GM12878 (cell line): ENCODE measurements around the gene MROH7. TPM values are rescaled to one million over a fixed set of nuclear protein-coding genes. Genes with fewer than 3 reads are reported as not detected.

Experiments used
- ATAC-seq: fragments of 200-7000 bp; cut with Tn5 transposase; 3 replicates; pipeline ENCODE4 v1.9.1; 2020; ENCODE audit warnings: mild to moderate bottlenecking, moderate library complexity
- BruUV-seq: library from RNA; stranded (reverse); fragments of 400-500 nt; replicated peaks from 2 replicates; lab custom pipeline; 2021; lab: Mats Ljungman, UMichigan
- CTCF ChIA-PET: fragments of 300-600 bp; sonication (Branson Sonifier 250); formaldehyde crosslinking; extraction: SDS; loops from one replicate; lab custom pipeline; 2021; ENCODE audit warnings: inconsistent platforms; lab: Yijun Ruan, JAX
- POLR2A ChIA-PET: fragments of 350-600 bp; formaldehyde crosslinking; extraction: SDS; loops from one replicate; lab custom pipeline; 2021; ENCODE audit warnings: inconsistent platforms; lab: Charles Lee
- RAD21 ChIA-PET: fragments of 300-600 bp; sonication (Branson Sonifier 250); formaldehyde crosslinking; loops from one replicate; lab custom pipeline; 2023; ENCODE audit warnings: antibody characterized with exemption; ENCODE audit not compliant: unreplicated experiment; lab: Charles Lee
- SMC1A ChIA-PET: fragments of 300-600 bp; sonication (Branson Sonifier 250); formaldehyde crosslinking; loops from one replicate; lab custom pipeline; 2023; ENCODE audit not compliant: unreplicated experiment, uncharacterized antibody; lab: Charles Lee
- DNase-seq: peaks from one replicate; pipeline ENCODE4 v3.0.0-alpha.2; 2011; ENCODE audit warnings: low read depth, low spot score
- FAIRE-seq: peaks from 3 replicates; lab custom pipeline; 2011; peaks lifted over from hg19 to GRCh38; lab: Jason Lieb, UNC
- H2AFZ ChIP-seq: 2 replicates; pipeline ENCODE4 v1.6.0; 2011; ENCODE audit warnings: low read depth, low read length, control low read depth; ENCODE audit not compliant: control insufficient read depth
- H3K27ac ChIP-seq: 2 replicates; pipeline ENCODE4 v1.5.1; 2011; ENCODE audit warnings: control low read depth; ENCODE audit not compliant: control insufficient read depth, insufficient read depth
- H3K27me3 ChIP-seq, 2 experiments: replicated peaks in 1 of 2; 2 replicates each; pipeline versions ENCODE4 v1.6.0 to v1.6.1; 2011; ENCODE audit warnings: low read length in 1 of 2; ENCODE audit not compliant: control insufficient read depth in 2 of 2, insufficient read depth in 2 of 2
- H3K36me3 ChIP-seq, 2 experiments: 2 replicates each; pipeline ENCODE4 v1.5.1; 2011; ENCODE audit warnings: low read length in 1 of 2; ENCODE audit not compliant: control insufficient read depth in 2 of 2, insufficient read depth in 2 of 2
- H3K4me1 ChIP-seq: 2 replicates; pipeline ENCODE4 v1.6.1; 2011; ENCODE audit warnings: mild to moderate bottlenecking, low read length, moderate library complexity, mixed read lengths; ENCODE audit not compliant: control insufficient read depth, insufficient read depth
- H3K4me2 ChIP-seq: 2 replicates; pipeline ENCODE4 v1.6.0; 2011; ENCODE audit warnings: control low read depth; ENCODE audit not compliant: control insufficient read depth, insufficient read depth
- H3K4me3 ChIP-seq: fragments of 200-600 bp; sonication (generic); 2 replicates; pipeline ENCODE4 v1.5.1; 2016
- H3K79me2 ChIP-seq: 2 replicates; pipeline ENCODE4 v1.6.0; 2011; ENCODE audit warnings: low read length; ENCODE audit not compliant: control insufficient read depth, insufficient read depth
- H3K9ac ChIP-seq: 2 replicates; pipeline ENCODE4 v1.8.0; 2011; ENCODE audit warnings: low read length, control low read depth, mixed read lengths; ENCODE audit not compliant: control insufficient read depth, insufficient read depth
- H3K9me3 ChIP-seq: replicated peaks from 3 replicates; pipeline ENCODE4 v1.5.1; 2011; ENCODE audit warnings: mild to moderate bottlenecking, low read length; ENCODE audit not compliant: control insufficient read depth, insufficient read depth
- H4K20me1 ChIP-seq: 2 replicates; pipeline ENCODE4 v1.6.0; 2011; ENCODE audit not compliant: control insufficient read depth, insufficient read depth
- KAT2A ChIP-seq: conservative IDR thresholded peaks from 2 replicates; pipeline ENCODE4 v1.6.1; 2011; ENCODE audit warnings: low read depth, low read length; ENCODE audit not compliant: control insufficient read depth
- MTA2 ChIP-seq: fragments of 450-650 bp; IDR thresholded peaks from 2 replicates; pipeline ENCODE4 v1.6.1; 2016; ENCODE audit warnings: low read depth, mild to moderate bottlenecking, moderate library complexity
- RFX5 ChIP-seq: IDR thresholded peaks from 2 replicates; pipeline ENCODE4 v1.6.1; 2011; ENCODE audit warnings: low read depth, low read length, improper control_type of control experiment
- ZNF384 ChIP-seq: IDR thresholded peaks from 2 replicates; pipeline ENCODE4 v1.6.1; 2012; ENCODE audit warnings: low read depth, mild to moderate bottlenecking, low read length, improper control_type of control experiment, borderline replicate concordance
- WGBS: methylation state at CpG from one replicate; pipeline ENCODE4 v1.1.6; 2016; ENCODE audit warnings: low lambda C conversion rate; ENCODE audit not compliant: insufficient replicate concordance, insufficient coverage; ENCODE audit errors: missing lambda C conversion rate; 5-methylcytosine and 5-hydroxymethylcytosine counted together
- in situ Hi-C: fragments of 300-500 bp; cut with MboI; formaldehyde crosslinking; loops from 9 replicates; pipeline ENCODE4 v1.14.3; 2018; ENCODE audit warnings: mixed read lengths
- intact Hi-C: fragments of 100-400 bp; cut with micrococcal nuclease; formaldehyde crosslinking; loops from one replicate; pipeline ENCODE4 v1.14.2; 2022; ENCODE audit not compliant: unreplicated experiment
- polyA plus RNA-seq, 11 experiments: library from polyadenylated mRNA; depleted of rRNA in 4 of 11; unstranded in 6 of 11; stranded (reverse) in 5 of 11; fragments of >200 nt; fragmentation: Nextera tagmentation in 4 of 11; fragmentation: Illumina TruSeq in 1 of 11; extraction: Ambion mirVana in 4 of 11; extraction: Trizol in 1 of 11; gene quantifications; 1 replicate in 1 of 11; 2 replicates in 10 of 11; pipeline versions ENCODE4 v1.2.1 to v1.2.3, GENCODE V29; 2011 to 2016; ENCODE audit warnings: inconsistent platforms in 2 of 11, missing spikeins in 2 of 11, low read depth in 1 of 11
- total RNA-seq, 4 experiments: library from RNA; depleted of rRNA in 3 of 4; stranded (reverse); fragments of >200 nt in 3 of 4; fragmentation: Illumina TruSeq in 1 of 4; extraction: Trizol in 1 of 4; gene quantifications; 2 replicates each; pipeline versions ENCODE4 v1.2.1 to v1.2.3, GENCODE V29; 2013 to 2021

Gene MROH7
- total and polyA plus RNA-seq, 10 of the 15 experiments (the other 5 are each of a cell fraction or from before 2014, with no cell fraction given) = 0.11 TPM; not detected in 9

DNA sequence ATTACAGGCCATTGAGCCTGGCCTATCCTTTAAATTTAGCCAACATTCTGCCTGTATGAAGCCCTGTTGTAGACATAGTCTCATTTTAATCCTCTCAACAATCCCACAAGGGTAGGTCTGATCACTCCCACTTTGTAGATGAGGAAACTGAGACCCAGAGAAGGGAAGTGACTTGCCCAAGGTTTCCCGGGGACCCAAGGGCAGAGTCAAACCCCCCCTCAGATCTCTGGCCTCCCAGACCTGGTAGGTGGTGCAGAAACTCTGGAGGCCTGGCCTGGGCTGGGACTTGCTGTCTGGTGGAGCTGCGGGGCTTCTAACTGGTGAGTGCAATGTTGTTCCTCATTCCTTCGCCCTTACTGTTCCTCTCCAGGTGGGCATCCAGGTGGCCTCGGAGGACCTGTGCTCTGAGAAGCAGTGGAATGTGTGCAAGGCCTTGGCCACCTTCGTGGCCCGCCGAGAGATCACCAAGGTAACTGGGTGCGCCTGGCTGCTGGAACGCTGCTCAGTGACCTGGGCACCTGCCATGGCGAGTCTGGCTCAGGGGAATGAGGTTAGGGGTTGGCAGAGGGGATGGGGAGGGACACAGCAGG is 47.9 kb upstream of the MROH7 start:
- no peaks in the 10 kb centered on the region for H3K79me2 ChIP-seq
- SMC1A ChIA-PET = no interaction called here
- no peak overlapping the region for H3K4me2 ChIP-seq
- H2AFZ ChIP-seq = no peak overlapping the region
- H3K27me3 ChIP-seq = no peaks in the 10 kb centered on the region
- TF ChIP-seq RFX5 (no peak), KAT2A (no peak)
- TF ChIP-seq, all 136 proteins: peak for 0
- H3K9ac ChIP-seq = no peak overlapping the region
- ChIA-PET CTCF (no interaction called here), RAD21 (no interaction called here), POLR2A (no interaction called here)
- in situ Hi-C loops = no loop called here
- H3K36me3 ChIP-seq = no peaks in the 10 kb centered on the region
- no TSS peak for BruUV-seq
- DNase-seq = no peak
- no peak overlapping the region for H3K4me3 ChIP-seq
- WGBS = 48% methylated on average over 10 of the region's 10 CpGs
- H4K20me1 ChIP-seq = no peaks in the 10 kb centered on the region
- no peak overlapping the region for H3K27ac ChIP-seq
- FAIRE-seq = no peak
- intact Hi-C loops = no loop called here
- H3K9me3 ChIP-seq = no peaks in the 10 kb centered on the region
- H3K4me1 ChIP-seq = no peaks in the 10 kb centered on the region
- no peak for ATAC-seq

DNA sequence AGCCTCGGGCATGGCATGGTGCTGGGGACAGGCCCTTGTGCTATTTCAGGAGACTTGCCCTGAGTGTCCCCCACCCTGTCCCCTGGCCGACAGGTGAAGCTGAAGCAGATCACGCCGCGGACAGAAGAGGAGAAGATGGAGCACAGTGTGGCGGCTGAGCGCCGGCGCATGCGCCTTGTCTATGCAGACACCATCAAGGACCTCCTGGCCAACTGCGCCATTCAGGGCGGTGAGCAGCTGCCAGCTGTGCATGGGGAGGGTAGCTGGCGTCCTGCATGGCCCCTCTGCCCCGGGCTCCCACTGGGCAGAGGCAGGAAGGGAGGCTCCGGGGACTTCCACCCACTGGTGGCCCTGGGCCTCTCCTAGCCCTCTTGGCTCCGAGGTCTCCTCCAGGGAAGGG is 47.1 kb upstream of the MROH7 start:
- intact Hi-C loops = no loop called here
- no peaks in the 10 kb centered on the region for H3K27me3 ChIP-seq
- BruUV-seq = no TSS peak
- CTCF ChIA-PET = no interaction called here
- SMC1A ChIA-PET = no interaction called here
- TF ChIP-seq MTA2 = no peak
- no peak for TF ChIP-seq ZNF384
- DNase-seq (no peak), ATAC-seq (no peak), FAIRE-seq (no peak)
- RAD21 ChIA-PET = no interaction called here
- no peak overlapping the region for H2AFZ ChIP-seq
- H3K9ac ChIP-seq = no peak overlapping the region
- no peak overlapping the region for H3K27ac ChIP-seq
- POLR2A ChIA-PET = no interaction called here
- H4K20me1 ChIP-seq = no peaks in the 10 kb centered on the region
- no peaks in the 10 kb centered on the region for H3K79me2 ChIP-seq
- no peaks in the 10 kb centered on the region for H3K4me1 ChIP-seq
- WGBS = 65% methylated on average over 16 of the region's 16 CpGs
- no peak overlapping the region for H3K4me2 ChIP-seq
- no peak overlapping the region for H3K4me3 ChIP-seq
- in situ Hi-C loops = no loop called here
- H3K36me3 ChIP-seq = no peaks in the 10 kb centered on the region
- no peaks in the 10 kb centered on the region for H3K9me3 ChIP-seq
